ENCODE results near the gene TNFRSF14. TPM values are rescaled to one million over a fixed set of nuclear protein-coding genes. Genes with fewer than 3 reads are reported as not detected.

TNFRSF14 gene
- total and polyA plus RNA-seq, 9 of the 15 experiments (the other 6 are each of a cell fraction or from before 2014, with no cell fraction given): 0.11 to 2.3 (median 0.68) TPM; not detected in 2

DNA sequence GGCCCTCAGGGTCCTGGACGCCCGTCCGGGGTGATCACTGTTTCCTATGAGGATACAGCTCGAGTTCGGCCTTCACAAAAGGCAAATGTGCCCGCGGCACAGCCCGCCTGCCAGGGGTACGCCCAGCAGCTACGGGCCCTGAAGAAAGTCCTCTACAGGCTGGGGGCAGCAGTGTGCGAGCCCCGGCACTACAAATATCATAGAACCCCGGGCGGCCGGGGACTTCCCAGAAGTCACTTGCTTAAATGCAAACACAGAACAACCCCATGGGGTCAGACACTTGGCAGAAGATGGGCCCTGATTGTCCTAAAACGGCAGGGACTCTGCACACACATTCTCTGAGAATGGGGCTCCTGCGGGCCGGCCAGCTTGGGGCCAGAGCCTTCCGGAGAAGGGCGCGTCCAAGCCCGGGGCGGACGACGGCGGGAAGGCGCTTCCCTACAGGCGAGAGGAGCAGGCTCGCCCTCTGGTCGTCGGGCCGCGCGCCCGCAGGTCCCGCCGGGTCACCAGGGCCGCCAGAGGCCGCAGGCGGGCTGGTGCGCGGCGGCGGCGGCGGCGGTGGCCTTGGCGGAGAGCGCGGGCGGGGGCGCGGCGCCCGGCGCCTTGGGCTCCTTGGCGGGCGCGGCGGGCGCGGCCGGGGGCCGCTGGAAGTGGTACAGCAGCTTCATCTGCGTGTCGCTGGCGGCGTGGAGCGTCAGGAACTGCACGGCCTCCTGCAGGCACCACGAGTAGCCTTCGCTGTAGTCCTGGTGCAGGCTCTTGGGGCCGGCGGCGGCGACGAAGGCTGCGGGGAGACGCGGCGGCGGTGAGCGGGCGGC is 27.0 kb upstream of the TNFRSF14 start (continued):
- TF ChIP-seq, protein P1, sequence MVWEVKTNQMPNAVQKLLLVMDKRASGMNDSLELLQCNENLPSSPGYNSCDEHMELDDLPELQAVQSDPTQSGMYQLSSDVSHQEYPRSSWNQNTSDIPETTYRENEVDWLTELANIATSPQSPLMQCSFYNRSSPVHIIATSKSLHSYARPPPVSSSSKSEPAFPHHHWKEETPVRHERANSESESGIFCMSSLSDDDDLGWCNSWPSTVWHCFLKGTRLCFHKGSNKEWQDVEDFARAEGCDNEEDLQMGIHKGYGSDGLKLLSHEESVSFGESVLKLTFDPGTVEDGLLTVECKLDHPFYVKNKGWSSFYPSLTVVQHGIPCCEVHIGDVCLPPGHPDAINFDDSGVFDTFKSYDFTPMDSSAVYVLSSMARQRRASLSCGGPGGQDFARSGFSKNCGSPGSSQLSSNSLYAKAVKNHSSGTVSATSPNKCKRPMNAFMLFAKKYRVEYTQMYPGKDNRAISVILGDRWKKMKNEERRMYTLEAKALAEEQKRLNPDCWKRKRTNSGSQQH (CRISPR knock-in tag; IDR thresholded peaks at IDR 0.05): no peak
- TF ChIP-seq, protein P2, sequence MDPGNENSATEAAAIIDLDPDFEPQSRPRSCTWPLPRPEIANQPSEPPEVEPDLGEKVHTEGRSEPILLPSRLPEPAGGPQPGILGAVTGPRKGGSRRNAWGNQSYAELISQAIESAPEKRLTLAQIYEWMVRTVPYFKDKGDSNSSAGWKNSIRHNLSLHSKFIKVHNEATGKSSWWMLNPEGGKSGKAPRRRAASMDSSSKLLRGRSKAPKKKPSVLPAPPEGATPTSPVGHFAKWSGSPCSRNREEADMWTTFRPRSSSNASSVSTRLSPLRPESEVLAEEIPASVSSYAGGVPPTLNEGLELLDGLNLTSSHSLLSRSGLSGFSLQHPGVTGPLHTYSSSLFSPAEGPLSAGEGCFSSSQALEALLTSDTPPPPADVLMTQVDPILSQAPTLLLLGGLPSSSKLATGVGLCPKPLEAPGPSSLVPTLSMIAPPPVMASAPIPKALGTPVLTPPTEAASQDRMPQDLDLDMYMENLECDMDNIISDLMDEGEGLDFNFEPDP (CRISPR knock-in tag; IDR thresholded peaks at IDR 0.05): no peak
- TF ChIP-seq ZNF507 (tag; conservative IDR thresholded peaks at IDR 0.05) (no peak), ZNF124 (CRISPR knock-in tag; IDR thresholded peaks at IDR 0.05) (no peak), PURB (CRISPR knock-in tag; IDR thresholded peaks at IDR 0.05; ENCODE audit: low read depth) (no peak), MCM5 (IDR thresholded peaks at IDR 0.05; ENCODE audit: low read depth) (no peak), ATF7 (IDR thresholded peaks at IDR 0.05) (0 out of 2 replicates have a peak, but pooled peaks have one; percentile 13), RBM22 (IDR thresholded peaks at IDR 0.05; ENCODE audit: low read depth, low read length, poor library complexity, severe bottlenecking) (no peak), MIER1 (IDR thresholded peaks at IDR 0.05; ENCODE audit: low read depth) (no peak), MTA3 (IDR thresholded peaks at IDR 0.05; ENCODE audit: borderline replicate concordance) (0 out of 2 replicates have a peak, but pooled peaks have one; percentile 35), ZNF274 (IDR thresholded peaks at IDR 0.05; ENCODE audit: borderline replicate concordance, low read depth, low read length) (no peak), CXXC5 (CRISPR knock-in tag; IDR thresholded peaks at IDR 0.05) (peak; percentile 67)
- TF ChIP-seq, protein P3, sequence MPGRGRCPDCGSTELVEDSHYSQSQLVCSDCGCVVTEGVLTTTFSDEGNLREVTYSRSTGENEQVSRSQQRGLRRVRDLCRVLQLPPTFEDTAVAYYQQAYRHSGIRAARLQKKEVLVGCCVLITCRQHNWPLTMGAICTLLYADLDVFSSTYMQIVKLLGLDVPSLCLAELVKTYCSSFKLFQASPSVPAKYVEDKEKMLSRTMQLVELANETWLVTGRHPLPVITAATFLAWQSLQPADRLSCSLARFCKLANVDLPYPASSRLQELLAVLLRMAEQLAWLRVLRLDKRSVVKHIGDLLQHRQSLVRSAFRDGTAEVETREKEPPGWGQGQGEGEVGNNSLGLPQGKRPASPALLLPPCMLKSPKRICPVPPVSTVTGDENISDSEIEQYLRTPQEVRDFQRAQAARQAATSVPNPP (IDR thresholded peaks at IDR 0.05; ENCODE audit: borderline replicate concordance, insufficient read depth, insufficient read length): no peak
- TF ChIP-seq, protein P4, sequence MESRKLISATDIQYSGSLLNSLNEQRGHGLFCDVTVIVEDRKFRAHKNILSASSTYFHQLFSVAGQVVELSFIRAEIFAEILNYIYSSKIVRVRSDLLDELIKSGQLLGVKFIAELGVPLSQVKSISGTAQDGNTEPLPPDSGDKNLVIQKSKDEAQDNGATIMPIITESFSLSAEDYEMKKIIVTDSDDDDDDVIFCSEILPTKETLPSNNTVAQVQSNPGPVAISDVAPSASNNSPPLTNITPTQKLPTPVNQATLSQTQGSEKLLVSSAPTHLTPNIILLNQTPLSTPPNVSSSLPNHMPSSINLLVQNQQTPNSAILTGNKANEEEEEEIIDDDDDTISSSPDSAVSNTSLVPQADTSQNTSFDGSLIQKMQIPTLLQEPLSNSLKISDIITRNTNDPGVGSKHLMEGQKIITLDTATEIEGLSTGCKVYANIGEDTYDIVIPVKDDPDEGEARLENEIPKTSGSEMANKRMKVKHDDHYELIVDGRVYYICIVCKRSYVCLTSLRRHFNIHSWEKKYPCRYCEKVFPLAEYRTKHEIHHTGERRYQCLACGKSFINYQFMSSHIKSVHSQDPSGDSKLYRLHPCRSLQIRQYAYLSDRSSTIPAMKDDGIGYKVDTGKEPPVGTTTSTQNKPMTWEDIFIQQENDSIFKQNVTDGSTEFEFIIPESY (CRISPR knock-in tag; IDR thresholded peaks at IDR 0.05): no peak
- TF ChIP-seq, protein P5, sequence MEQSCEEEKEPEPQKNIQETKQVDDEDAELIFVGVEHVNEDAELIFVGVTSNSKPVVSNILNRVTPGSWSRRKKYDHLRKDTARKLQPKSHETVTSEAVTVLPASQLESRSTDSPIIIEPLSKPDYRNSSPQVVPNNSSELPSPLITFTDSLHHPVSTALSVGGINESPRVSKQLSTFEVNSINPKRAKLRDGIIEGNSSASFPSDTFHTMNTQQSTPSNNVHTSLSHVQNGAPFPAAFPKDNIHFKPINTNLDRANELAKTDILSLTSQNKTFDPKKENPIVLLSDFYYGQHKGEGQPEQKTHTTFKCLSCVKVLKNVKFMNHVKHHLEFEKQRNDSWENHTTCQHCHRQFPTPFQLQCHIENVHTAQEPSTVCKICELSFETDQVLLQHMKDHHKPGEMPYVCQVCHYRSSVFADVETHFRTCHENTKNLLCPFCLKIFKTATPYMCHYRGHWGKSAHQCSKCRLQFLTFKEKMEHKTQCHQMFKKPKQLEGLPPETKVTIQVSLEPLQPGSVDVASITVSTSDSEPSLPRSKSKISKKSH (CRISPR knock-in tag; IDR thresholded peaks at IDR 0.05): no peak
- TF ChIP-seq, protein P6, sequence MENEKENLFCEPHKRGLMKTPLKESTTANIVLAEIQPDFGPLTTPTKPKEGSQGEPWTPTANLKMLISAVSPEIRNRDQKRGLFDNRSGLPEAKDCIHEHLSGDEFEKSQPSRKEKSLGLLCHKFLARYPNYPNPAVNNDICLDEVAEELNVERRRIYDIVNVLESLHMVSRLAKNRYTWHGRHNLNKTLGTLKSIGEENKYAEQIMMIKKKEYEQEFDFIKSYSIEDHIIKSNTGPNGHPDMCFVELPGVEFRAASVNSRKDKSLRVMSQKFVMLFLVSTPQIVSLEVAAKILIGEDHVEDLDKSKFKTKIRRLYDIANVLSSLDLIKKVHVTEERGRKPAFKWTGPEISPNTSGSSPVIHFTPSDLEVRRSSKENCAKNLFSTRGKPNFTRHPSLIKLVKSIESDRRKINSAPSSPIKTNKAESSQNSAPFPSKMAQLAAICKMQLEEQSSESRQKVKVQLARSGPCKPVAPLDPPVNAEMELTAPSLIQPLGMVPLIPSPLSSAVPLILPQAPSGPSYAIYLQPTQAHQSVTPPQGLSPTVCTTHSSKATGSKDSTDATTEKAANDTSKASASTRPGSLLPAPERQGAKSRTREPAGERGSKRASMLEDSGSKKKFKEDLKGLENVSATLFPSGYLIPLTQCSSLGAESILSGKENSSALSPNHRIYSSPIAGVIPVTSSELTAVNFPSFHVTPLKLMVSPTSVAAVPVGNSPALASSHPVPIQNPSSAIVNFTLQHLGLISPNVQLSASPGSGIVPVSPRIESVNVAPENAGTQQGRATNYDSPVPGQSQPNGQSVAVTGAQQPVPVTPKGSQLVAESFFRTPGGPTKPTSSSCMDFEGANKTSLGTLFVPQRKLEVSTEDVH (IDR thresholded peaks at IDR 0.05; ENCODE audit: low read depth, partially characterized antibody): no peak
